Smooth muscle cell of the brain vasculature (primary cell): ENCODE measurements around the gene XIST.
"Not testable (repeated sequence)": the region's sequence is repeated elsewhere in the genome, so short reads cannot be mapped to it uniquely, and the experiment has no call there.

Experiments used
- DNase-seq: peaks from one replicate; pipeline ENCODE4 v3.0.0-alpha.2; 2012; ENCODE audit warnings: low read depth, low spot score

Gene XIST

DNA sequence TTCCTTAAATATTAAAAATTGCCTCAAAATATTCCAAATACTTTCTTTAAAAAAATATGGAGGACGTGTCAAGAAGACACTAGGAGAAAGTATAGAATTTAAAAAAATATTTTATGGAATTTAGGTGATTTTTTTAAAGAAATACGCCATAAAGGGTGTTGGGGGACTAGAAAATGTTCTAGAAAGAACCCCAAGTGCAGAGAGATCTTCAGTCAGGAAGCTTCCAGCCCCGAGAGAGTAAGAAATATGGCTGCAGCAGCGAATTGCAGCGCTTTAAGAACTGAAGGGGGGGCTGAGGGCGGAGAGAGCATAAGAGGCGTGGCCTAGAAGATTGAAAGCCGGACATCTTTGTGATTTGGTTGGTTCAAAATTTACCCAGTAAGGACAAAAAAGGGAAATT lies at the start of gene XIST:
Gene XIST (minus strand): TSS at position 248 of the 400 bp plus-strand sequence.
- peak; percentile 47 for DNase-seq

DNA sequence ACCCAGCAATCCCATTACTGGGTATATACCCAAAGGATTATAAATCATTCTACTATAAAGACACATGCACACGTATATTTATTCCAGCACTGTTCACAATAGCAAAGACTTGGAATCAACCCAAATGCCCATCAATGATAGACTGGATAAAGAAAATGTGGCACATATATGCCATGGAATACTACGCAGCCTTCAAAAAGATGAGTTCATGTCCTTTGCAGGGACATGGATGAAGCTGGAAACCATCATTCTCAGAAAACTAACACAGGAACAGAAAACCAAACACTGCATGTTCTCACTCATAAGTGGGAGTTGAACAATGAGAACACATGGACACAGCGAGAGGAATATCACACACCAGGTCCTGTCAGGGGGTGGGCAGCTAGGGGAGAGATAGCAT lies 45.8 kb upstream of the XIST start:
- DNase-seq = not testable (repeated sequence)

DNA sequence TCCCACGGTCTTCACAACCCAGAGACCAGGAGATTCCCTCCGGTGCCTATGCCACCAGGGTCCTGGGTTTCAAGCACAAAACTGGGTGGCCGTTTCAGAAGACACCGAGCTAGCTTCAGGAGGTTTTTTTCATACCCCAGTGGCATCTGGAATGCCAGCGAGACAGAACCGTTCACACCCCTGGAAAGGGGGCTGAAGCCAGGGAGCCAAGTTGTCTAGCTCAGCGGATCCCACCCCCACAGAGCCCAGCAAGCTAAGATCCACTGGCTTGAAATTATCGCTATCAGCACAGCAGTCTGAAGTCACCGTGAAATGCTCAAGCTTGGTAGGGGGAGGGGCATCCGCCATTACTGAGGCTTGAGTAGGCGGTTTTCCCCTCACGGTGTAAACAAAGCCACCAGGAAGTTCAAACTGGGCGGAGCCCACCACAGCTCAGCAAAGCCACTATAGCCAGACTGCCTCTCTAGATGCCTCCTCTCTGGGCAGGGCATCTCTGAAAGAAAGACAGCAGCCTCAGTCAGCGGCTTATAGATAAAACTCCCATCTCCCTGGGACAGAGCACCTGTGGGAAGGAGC lies 40.1 kb upstream of the XIST start:
- not testable (repeated sequence) for DNase-seq

DNA sequence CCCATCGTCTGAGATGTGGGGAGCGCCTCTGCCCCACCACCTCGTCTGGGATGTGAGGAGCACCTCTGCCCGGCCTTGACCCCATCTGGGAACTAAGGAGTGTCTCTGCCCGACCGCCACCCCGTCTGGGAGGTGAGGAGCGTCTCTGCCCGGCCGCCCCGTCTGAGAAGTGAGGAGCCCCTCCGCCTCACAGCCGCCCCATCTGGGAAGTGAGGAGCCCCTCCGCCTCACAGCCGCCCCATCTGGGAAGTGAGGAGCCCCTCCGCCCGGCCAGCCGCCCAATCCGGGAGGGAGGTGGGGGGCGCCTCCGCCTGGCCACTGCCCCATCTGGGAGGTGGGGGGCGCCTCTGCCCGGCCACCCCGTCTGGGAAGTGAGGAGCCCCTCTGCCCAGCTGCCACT lies 29.7 kb upstream of the XIST start:
- not testable (repeated sequence) for DNase-seq

DNA sequence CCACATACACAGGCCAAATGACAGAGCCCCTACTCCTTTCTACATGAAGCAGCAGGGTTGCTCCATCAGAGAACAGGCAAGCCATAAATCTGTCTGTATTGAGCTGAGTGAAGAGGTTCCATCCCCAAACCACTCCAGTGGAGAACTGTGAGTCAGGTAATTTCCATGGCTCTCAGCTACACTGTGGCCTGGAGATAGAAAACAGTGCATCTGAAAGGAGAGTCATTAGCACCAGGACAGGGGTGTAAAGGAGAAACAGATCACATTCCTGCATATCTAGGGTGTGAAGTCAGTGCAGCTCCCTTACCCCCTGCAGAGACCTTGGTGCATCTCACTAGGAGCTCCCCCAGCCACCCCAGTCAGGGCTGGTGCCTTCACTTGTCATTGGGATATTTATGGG lies 25.2 kb upstream of the XIST start:
- no peak for DNase-seq

DNA sequence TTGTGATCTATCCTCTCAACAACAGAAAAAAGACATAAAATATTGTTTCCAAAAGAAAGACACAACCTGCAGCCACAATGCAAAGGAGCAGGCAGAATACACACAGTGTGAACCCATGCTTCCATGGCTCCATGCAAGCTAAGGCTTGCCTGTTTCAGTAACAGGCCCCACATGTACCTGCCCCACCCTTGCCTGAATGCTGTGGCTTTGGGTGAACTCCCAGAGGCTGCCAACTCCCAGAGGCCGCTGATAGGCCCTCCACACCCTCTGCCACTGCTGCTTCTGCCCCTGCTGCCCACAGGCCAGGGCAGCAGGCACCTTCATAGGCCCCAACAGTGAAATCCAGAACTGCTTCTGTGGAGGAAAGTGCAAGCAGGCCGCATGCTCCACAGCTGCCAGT lies 24.4 kb upstream of the XIST start:
- no peak for DNase-seq

DNA sequence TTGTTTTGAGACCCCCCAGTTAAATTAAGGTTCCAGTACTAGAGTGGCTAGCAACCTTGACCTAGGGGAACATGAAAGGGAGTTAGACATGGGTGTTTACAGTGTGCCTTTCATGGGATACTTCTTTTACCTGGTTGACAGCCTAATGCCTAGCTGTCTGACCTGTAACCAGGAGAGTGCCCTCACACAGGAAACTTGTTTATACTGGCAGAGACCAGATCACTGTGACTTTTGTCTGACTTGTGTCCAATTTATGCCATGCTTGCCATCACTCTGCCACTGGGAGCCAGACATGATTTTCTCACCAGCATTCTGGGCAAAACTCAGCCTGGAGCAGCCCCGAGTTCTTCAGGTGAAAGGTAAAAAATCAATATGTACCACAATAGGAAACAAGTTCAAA lies 16.4 kb upstream of the XIST start:
- no peak for DNase-seq

DNA sequence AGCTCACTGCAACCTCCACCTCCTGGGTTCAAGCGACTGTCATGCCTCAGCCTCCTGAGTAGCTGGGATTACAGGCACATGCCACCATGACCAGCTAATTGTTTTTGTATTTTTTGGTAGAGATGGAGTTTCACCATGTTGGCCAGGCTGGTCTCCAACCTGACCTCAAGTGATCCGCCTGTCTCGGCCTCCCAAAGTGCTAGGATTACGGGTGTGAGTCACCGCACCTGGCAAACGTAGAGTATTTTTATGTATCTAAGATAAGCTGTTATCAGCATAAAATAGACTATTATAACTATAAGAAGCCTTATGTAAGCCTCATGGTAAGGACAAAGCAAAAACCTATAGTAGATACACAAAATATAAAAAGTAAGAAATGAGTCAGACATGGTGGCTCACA lies 14.6 kb upstream of the XIST start:
- no peak for DNase-seq

DNA sequence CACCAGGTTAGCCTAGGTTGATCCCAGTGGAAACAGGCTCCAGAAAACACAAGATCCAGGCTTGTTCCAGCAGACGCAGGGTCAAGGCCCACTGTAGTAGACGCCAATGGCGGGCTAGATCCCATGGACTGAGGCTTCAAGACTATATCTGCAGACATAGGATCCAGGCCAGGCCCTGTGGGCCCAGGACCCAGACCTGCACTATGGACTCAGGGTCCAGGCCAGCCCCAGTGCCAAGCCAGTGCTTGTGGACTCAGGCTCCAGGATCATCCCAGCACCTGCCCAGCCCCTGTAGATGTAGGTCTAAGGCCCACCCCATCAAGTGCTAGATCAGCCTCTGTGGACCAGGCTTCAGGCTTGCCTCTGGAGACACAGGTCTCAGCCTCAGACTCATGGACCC lies 11.3 kb upstream of the XIST start:
- DNase-seq = no peak

DNA sequence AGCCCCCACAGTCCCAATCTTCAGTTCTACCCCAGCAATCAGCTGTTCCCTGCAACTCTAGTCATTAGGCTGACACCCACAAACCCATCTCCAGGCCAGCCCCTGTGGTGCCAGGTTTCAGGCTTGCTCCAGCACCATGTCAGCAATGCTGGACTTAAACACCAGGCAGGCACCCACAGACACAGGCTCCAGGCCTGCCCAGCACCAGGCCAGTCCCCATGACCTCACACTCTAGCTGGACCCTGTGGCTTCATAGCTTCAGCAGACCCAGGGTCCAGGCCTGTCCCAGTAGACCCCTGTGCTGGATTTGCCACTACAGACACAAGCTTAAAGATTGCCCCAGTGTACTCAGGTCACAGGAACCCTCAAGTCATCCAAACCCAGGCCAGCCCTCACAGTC lies 10.8 kb upstream of the XIST start:
- DNase-seq = no peak

DNA sequence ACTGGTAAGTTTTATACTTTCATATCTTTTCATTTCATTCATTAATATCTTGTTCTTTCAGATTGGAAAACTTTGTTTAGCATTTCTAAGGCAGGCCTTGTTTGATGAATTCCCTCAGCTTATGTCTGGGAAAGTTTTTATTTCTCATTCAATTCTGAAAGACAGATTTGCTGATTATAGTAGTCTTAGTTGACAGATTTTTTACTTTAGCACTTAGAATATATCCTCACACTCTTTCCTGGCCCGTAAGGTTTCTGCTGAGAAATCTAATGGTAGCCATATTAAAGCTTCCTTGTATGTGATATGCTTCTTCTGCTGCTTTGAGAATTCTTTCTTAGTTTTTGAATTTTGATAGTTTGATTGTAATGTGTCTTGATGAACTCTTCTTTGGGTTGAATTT lies 7.1 kb upstream of the XIST start:
- no peak for DNase-seq

DNA sequence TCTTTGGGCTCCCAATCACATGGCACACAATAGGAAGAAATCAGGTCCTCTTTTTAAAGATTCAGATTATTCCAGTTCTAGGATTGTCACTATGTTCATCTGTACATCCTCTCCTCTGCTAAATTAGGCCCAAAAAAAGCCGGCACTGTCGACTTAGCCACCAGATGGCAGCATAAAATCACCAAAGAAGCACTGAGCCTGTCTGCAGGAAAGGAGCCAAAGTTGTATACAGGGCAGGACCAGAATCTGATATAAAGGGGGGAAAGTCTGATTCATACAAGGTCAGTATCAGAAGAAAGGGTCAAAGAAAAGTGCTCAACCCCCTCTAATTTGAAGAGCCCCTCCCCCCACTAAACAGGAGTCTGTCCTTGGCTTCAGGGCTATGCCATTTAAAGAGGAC lies 3.0 kb upstream of the XIST start:
- DNase-seq = peak; percentile 58

DNA sequence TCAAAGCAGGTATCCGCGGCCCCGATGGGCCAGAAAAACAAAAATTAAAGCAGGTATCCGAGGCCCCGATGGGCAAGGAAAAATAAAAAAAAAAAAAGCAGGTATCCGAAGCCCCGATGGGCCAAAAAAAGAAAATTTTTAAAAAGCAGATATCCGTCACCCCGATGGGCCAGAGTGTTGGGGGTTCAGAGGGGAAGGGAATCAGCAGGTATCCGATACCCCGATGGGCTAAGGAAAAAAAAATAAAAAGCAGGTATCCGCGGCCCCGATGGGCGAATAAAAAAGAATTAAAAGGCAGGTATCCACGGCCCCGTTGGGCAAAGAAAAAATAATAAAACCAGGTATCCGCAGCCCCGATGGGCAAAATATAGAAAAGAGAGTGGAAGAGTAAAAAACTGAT lies 492 bp downstream of the XIST start:
- DNase-seq = no peak

DNA sequence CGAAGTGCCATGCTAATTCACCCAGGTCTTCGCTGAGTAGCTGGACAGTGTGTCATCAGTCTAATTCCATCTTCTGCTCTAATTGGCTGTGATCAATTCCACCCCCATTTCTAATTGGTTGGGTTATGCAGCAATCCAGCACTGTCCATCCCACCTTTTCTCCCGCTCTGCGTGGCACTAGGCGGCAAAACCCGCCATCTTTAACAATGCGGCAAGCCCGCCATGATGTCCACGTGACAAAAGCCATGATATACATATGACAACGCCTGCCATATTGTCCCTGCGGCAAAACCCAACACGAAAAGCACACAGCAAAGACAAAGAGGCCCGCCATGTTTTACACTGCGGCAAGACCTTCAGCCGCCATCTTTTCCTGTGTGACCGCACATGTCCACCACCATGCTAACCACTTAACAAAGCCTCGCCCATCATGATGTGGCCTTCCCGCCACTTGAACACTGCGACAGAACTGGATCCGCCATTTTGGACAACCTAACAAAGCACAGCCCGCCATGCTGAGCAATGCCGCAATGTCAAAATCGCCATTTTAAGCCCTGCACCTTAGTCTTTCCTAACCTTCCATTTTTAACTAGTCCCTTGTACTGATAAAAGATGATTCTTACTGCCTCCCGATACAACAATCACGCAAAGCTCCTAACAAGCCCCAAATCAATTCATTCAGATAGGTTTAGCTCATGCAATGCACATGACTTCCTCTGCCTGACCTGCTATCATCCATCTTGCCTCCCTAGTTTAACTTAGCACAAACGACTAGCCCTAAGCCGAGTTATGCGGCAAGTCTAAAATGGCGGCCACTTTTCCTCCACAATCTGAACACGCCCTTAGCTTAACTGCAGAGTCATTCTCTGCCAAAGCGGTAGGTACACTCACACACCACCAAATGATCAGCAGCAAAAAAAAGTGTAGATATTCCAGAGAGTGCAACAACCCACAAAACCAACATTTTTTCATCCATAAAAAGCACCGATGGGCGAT lies 1.2 kb downstream of the XIST start:
- DNase-seq = peak; percentile 79

DNA sequence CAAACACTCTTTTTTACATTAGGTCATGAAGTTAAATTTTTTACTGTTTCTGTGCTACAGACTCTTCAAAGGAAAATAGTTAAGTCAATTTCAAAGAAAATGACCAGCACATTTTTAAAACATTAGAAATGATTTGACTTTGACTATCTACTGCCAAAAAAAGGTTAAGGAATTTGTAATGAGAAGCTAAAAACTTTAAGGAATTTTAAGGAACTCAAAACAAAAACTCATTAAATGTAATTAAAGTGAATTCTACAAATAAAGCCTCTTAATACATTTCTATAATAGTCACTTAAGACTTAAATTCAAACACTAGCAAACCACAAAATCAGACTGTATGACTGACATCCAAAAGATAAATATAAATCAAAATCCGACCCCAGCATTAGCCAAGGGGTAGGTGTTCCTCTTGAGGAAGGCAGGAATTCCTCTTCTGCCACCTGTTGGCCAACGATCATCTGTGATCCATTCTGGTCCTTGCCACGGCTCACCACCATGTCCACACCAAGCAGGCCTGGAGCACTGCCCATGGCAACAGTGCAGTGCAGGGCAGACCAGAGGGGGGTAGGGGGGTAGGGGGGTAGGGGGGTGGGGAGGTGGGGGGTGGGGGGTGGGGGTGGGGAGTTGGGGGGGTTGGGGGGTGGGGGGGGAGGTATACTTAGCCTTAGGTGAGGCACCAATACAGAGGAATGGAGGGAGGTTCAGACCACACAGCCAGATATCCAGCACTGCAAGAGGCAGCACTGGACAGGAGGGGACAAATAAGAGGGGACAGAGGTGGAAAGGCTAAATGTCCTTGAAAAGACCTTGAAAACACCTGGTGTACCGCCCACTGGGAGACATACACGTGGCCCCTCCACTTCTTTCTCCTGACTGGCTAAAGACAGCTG lies 2.1 kb downstream of the XIST start:
- no peak for DNase-seq

DNA sequence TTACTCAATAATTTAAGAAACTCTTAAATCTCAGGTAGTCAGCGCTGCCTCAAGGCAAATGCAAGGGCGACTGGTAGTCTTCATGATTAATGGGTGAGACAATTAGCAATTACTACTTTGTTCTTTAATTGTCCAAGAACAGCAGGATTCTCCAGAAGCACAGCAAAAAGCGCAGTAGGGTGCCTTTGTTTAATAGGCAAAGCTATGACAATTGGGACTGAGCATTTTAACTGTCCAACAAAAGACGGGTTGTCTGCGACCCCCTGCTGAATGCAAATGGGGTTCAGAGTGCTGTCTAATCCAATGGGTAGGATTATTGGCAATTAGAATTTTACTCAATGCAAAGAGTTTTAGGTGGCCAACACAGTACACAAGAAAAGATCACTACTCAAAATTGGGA lies 3.4 kb downstream of the XIST start:
- DNase-seq = no peak

DNA sequence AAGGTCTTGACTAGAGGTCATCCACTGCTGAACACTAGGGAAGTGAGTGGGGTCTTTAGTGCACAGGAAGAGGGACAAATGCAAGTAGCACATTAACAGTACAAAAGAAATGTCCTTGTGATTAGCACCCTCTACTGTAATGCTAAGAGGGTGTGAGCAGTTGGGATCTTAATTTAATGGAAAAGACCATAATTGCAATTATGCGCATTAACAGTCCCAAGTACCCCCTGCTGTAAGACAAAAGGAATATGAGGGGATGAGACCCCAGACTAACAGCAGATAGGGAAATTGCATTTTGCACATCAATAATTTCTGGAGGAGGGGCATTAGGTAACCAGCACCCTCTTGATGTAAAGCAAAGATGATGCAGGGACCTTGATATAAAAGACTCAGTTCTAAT lies 4.5 kb downstream of the XIST start:
- no peak for DNase-seq

DNA sequence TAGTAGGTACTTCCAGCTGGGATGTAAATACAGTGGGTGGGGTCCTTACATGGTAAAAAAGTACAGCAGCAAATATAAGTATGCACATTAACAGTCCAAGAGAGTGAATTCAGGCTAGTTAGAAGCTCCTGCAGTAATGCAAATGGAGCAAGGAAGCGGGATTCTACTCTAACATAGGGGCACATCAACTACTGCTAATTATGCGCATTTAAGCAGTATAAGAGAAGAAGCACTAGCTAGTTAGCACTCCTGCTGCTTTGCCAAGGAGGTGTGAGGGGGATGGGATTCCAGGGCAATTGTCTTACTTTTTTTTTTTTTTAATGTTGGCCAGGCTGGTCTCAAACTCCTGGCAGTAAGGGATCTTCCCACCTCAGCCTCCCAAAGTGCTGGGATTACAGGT lies 5.4 kb downstream of the XIST start:
- no peak for DNase-seq

DNA sequence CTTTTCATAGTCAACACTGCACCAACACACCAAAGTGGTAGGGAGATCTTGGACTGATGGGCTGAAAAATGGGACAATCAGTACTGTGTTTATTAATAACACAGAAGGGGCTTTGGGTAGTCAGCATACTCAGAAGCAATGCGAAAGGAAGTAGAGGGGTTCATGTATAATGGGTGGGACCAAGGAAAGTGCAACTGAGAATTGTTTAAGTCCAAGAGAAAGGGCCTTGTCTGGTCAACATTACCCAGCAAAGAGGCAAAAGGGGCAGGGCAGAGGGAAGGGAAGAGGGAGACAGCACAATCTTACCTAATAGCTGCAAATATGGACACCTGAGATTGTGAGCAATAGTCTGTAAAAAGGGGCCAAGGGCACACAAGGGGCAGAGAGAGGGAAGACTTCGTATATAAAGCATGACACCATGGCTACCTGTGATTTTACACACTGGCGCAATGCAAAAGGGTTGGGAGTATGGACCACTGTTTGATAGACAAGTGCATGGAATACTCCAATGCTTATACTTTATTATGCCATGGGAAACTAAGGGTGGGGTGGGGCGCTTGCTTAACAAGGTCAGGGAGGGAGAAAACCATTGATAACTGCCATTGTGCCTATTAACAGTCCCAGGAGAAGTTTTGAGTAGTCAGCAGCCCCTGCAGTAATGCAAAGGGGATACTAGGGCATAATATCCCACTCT lies 9.8 kb downstream of the XIST start:
- DNase-seq = no peak

DNA sequence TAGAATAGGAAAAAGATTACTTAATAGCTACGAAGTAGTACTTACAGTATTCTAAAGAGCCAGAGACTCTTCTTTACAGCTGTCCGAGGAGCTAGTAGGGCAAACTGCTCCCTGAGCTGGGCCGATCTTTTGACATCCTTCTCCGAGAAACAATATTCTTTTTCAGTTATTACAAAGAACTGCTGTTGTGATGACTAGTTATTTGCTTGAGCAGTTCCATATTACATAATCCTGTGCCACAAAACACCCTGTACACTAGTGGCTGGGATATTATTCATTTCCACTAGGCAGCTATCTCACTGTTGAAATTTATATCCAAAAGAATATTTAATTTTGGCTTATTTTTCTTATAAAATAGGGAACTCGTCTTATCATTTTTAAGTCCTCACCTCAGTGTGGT lies 11.2 kb downstream of the XIST start:
- no peak for DNase-seq

DNA sequence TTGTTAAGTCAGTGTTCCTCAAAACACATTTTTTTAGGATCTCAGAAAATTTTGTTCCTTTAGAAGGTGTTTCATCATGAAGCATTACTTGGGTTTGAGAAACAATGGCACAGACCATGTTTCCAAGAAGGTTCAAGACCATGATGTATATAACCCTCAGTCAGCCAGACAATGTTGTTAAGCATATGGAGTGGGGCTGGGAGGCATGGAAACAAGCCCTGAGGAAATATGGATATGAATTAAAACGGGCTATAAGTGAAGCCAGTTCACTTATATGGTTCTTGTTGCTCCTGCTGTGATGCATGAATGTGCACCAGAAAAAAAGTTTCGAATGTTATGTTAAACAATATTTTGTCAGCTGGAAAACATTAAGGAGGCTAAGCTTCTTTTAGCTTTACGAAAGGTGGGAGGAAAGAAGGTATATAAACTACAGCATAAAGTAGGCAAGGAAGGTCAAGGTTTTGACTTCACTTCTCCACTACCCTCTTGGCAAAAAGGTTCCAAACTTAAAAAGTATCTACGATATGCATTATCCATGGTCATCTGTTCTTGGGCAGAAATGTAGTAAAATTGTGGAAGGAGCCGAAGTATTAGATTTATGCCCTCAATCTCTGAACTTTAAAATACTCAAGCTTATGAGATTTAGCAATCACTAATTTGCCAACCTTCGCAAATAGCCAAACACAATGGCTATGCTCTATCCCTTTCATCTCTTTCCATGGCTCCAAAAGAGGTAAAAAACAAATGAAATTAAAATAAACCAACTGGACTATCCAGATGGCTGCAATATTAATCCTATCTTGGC lies 12.2 kb downstream of the XIST start:
- DNase-seq = no peak
